Subcutaneous abdominal adipose tissue (tissue), 5 donors: ENCODE measurements around the gene CASK.

Experiments used
- H3K27ac ChIP-seq: one replicate; pipeline ENCODE4 v1.7.0; 2013; ENCODE audit warnings: low read depth, mild to moderate bottlenecking, inconsistent platforms, low read length, moderate library complexity
- H3K27me3 ChIP-seq, 5 donors: one replicate each; pipeline ENCODE4 v1.7.0; 2013; ENCODE audit warnings: low read length in 5 of 5, inconsistent platforms in 1 of 5; ENCODE audit not compliant: control insufficient read depth in 5 of 5, insufficient read depth in 4 of 5
- H3K36me3 ChIP-seq, 5 donors: one replicate each; pipeline ENCODE4 v1.7.0; 2013; ENCODE audit warnings: low read length in 5 of 5; ENCODE audit not compliant: control insufficient read depth in 5 of 5, insufficient read depth in 5 of 5
- H3K4me1 ChIP-seq, 5 donors: one replicate each; pipeline ENCODE4 v1.7.0; 2013; ENCODE audit warnings: low read length in 5 of 5, mild to moderate bottlenecking in 3 of 5, moderate library complexity in 1 of 5; ENCODE audit not compliant: control insufficient read depth in 5 of 5, insufficient read depth in 5 of 5
- H3K4me3 ChIP-seq, 5 donors: one replicate each; pipeline ENCODE4 v1.7.0; 2013; ENCODE audit warnings: low read length in 5 of 5, low read depth in 1 of 5
- H3K9ac ChIP-seq, 5 donors: one replicate each; pipeline ENCODE4 v1.7.0; 2013; ENCODE audit warnings: low read length in 5 of 5, mild to moderate bottlenecking in 4 of 5, moderate library complexity in 3 of 5
- H3K9me3 ChIP-seq, 5 donors: one replicate each; pipeline ENCODE4 v1.7.0; 2013; ENCODE audit warnings: low read length in 5 of 5; ENCODE audit not compliant: control insufficient read depth in 5 of 5
- donor health status: healthy.
- donor health status: healthy.
- donor health status: healthy.
- donor health status: healthy.
- donor health status: healthy.

The CASK gene

GRCh38 chrX:41528784-41529183 is 394.6 kb downstream of the CASK start:
- no peak overlapping the region for H3K9ac ChIP-seq
- H3K27me3 ChIP-seq: peaks cover 2 to 14% (median 8%) of the 10 kb centered on the region in 5 donors
- H3K9me3 ChIP-seq: no peaks in the 10 kb centered on the region
- H3K4me1 ChIP-seq: peaks cover 0 to 7% (median 3%) of the 10 kb centered on the region in 5 donors
- H3K36me3 ChIP-seq: peaks cover 3 to 25% (median 21%) of the 10 kb centered on the region in 5 donors
- H3K27ac ChIP-seq: no peak overlapping the region
- H3K4me3 ChIP-seq: no peak overlapping the region

GRCh38 chrX:41526925-41527324 is 396.4 kb downstream of the CASK start:
- Histone ChIP-seq H3K4me3 (no peak overlapping the region), H3K27ac (no peak overlapping the region), H3K36me3 (peaks cover 0 to 30% (median 21%) of the 10 kb centered on the region in 5 donors), H3K4me1 (peaks cover 0 to 7% (median 3%) of the 10 kb centered on the region in 5 donors), H3K9ac (no peak overlapping the region), H3K27me3 (peaks cover 2 to 14% (median 8%) of the 10 kb centered on the region in 5 donors), H3K9me3 (no peaks in the 10 kb centered on the region)

GRCh38 chrX:41526271-41526670 is 397.1 kb downstream of the CASK start:
- H3K9me3 ChIP-seq: no peaks in the 10 kb centered on the region
- H3K4me1 ChIP-seq: peaks cover 0 to 7% (median 3%) of the 10 kb centered on the region in 5 donors
- no peak overlapping the region for H3K27ac ChIP-seq
- H3K27me3 ChIP-seq: peaks cover 2 to 14% (median 8%) of the 10 kb centered on the region in 5 donors
- no peak overlapping the region for H3K9ac ChIP-seq
- H3K4me3 ChIP-seq: no peak overlapping the region
- H3K36me3 ChIP-seq: peaks cover 0 to 30% (median 21%) of the 10 kb centered on the region in 5 donors

GRCh38 chrX:41522671-41523070 is 400.7 kb downstream of the CASK start:
- H3K27ac ChIP-seq: no peak overlapping the region
- peaks cover 0 to 6% (median 3%) of the 10 kb centered on the region in 5 donors for H3K36me3 ChIP-seq
- H3K27me3 ChIP-seq: peaks cover 0 to 14% (median 6%) of the 10 kb centered on the region in 5 donors
- H3K4me1 ChIP-seq: peaks cover 0 to 7% (median 3%) of the 10 kb centered on the region in 5 donors
- no peak overlapping the region for H3K4me3 ChIP-seq
- H3K9ac ChIP-seq: no peak overlapping the region
- H3K9me3 ChIP-seq: no peaks in the 10 kb centered on the region

- H3K4me1 ChIP-seq: peaks cover 0 to 7% (median 3%) of the 10 kb centered on the region in 5 donors
- H3K9ac ChIP-seq: no peak overlapping the region
- no peak overlapping the region for H3K4me3 ChIP-seq
- no peak overlapping the region for H3K27ac ChIP-seq
- H3K27me3 ChIP-seq: peaks cover 0 to 14% (median 6%) of the 10 kb centered on the region in 5 donors
- peaks cover 0 to 6% (median 3%) of the 10 kb centered on the region in 5 donors for H3K36me3 ChIP-seq
- H3K9me3 ChIP-seq: no peaks in the 10 kb centered on the region
Observed at GRCh38 chrX:41522081-41522480, 401.3 kb downstream of the CASK start.

- Histone ChIP-seq H3K36me3 (peaks cover 0 to 6% (median 3%) of the 10 kb centered on the region in 5 donors), H3K27ac (no peak overlapping the region), H3K4me1 (peaks cover 0 to 3% (median 3%) of the 10 kb centered on the region in 5 donors), H3K27me3 (peaks cover 0 to 14% (median 10%) of the 10 kb centered on the region in 5 donors), H3K9ac (no peak overlapping the region), H3K9me3 (no peaks in the 10 kb centered on the region), H3K4me3 (no peak overlapping the region)
Observed at GRCh38 chrX:41519468-41519867, 403.9 kb downstream of the CASK start.

GRCh38 chrX:41518841-41519220 is 404.5 kb downstream of the CASK start:
- Histone ChIP-seq H3K4me1 (no peaks in the 10 kb centered on the region), H3K9ac (no peak overlapping the region), H3K4me3 (no peak overlapping the region), H3K27ac (no peak overlapping the region), H3K36me3 (peaks cover 0 to 6% (median 3%) of the 10 kb centered on the region in 5 donors), H3K9me3 (no peaks in the 10 kb centered on the region), H3K27me3 (peaks cover 0 to 18% (median 10%) of the 10 kb centered on the region in 5 donors)

- no peak overlapping the region for H3K27ac ChIP-seq
- no peaks in the 10 kb centered on the region for H3K9me3 ChIP-seq
- H3K4me1 ChIP-seq: no peaks in the 10 kb centered on the region
- H3K4me3 ChIP-seq: no peak overlapping the region
- H3K9ac ChIP-seq: no peak overlapping the region
- peaks cover 0 to 3% (median under 1%) of the 10 kb centered on the region in 5 donors for H3K36me3 ChIP-seq
- peaks cover 0 to 20% (median 10%) of the 10 kb centered on the region in 5 donors for H3K27me3 ChIP-seq
Observed at GRCh38 chrX:41518127-41518840, 405.1 kb downstream of the CASK start.

GRCh38 chrX:41516999-41517765 is 406.2 kb downstream of the CASK start:
- Histone ChIP-seq H3K27ac (no peak overlapping the region), H3K9me3 (no peaks in the 10 kb centered on the region), H3K27me3 (peaks cover 0 to 20% (median 8%) of the 10 kb centered on the region in 5 donors)

GRCh38 chrX:41516456-41516855 is 406.9 kb downstream of the CASK start:
- Histone ChIP-seq H3K27ac (no peak overlapping the region), H3K4me3 (no peak overlapping the region), H3K27me3 (peaks cover 0 to 20% (median 8%) of the 10 kb centered on the region in 5 donors), H3K36me3 (peaks cover 0 to 3% (median 0%) of the 10 kb centered on the region in 5 donors), H3K9me3 (no peaks in the 10 kb centered on the region), H3K9ac (no peak overlapping the region), H3K4me1 (no peaks in the 10 kb centered on the region)

More at GRCh38 chrX:41516999-41517765, 406.2 kb downstream of the CASK start:
- H3K9ac ChIP-seq: no peak overlapping the region
- H3K36me3 ChIP-seq: peaks cover 0 to 3% (median 0%) of the 10 kb centered on the region in 5 donors
- H3K4me1 ChIP-seq: no peaks in the 10 kb centered on the region
- no peak overlapping the region for H3K4me3 ChIP-seq
